ENCODE results near the gene SCAF4. TPM values are rescaled to one million over a fixed set of nuclear protein-coding genes. Genes with fewer than 3 reads are reported as not detected.

The SCAF4 gene
- total RNA-seq, 2 experiments from 2014 or later, result 39.6 to 40.5 TPM

- Mint-ChIP-seq H3K27me3 (ENCODE audit: low read depth) (no peaks in the 10 kb centered on the region), H3K36me3 (ENCODE audit: low read depth) (no peaks in the 10 kb centered on the region), H3K4me3 (no peak overlapping the region), H3K9me3 (no peaks in the 10 kb centered on the region), H3K27ac (no peak overlapping the region), H3K4me1 (ENCODE audit: low read depth) (peaks cover 14% of the 10 kb centered on the region)
- DNase-seq, result peak; percentile 49
- CTCF ChIA-PET, result interaction anchor here (0.7 to 1.1 kb wide), 2 partner anchors 15 to 53 kb away, joined by 3 read pairs; no protein-coding TSS in a partner anchor
- intact Hi-C loops (cut with micrococcal nuclease), result loop anchor here (1.0 to 5.0 kb wide), 4 partner anchors 74 to 1039 kb away; partner anchors contain the start of genes MIS18A, PAXBP1 and SOD1
These were observed 956 bp upstream of the SCAF4 start for GRCh38 chr21:31732597-31733550.

- intact Hi-C loops (cut with micrococcal nuclease), result loop anchor here (1.0 to 5.0 kb wide), 6 partner anchors 8 to 1041 kb away; partner anchors contain the start of genes KRTAP21-3 and PAXBP1
- Mint-ChIP-seq H3K9me3 (no peaks in the 10 kb centered on the region), H3K4me1 (ENCODE audit: low read depth) (peaks cover 19% of the 10 kb centered on the region), H3K27me3 (ENCODE audit: low read depth) (no peaks in the 10 kb centered on the region), H3K36me3 (ENCODE audit: low read depth) (peaks cover 4% of the 10 kb centered on the region), H3K4me3 (peak overlapping the region; percentile 83), H3K27ac (peak overlapping the region; percentile 64)
- peak; percentile 57 for DNase-seq
- CTCF ChIA-PET, result interaction anchor here (0.6 kb wide), 1 partner anchor 13 kb away, joined by 3 read pairs; no protein-coding TSS in a partner anchor
These were observed 662 bp downstream of the SCAF4 start for GRCh38 chr21:31731056-31731856.

GRCh38 chr21:31730712-31731055 lies 1.2 kb downstream of the SCAF4 start:
- H3K36me3 Mint-ChIP-seq (ENCODE audit: low read depth), result peaks cover 4% of the 10 kb centered on the region
- DNase-seq, result peak; percentile 21
- H3K9me3 Mint-ChIP-seq, result no peaks in the 10 kb centered on the region
- CTCF ChIA-PET, result interaction anchor here (0.6 kb wide), 1 partner anchor 14 kb away, joined by 3 read pairs; no protein-coding TSS in a partner anchor
- H3K27ac Mint-ChIP-seq, result peak overlapping the region; percentile 64
- H3K4me1 Mint-ChIP-seq (ENCODE audit: low read depth), result peaks cover 17% of the 10 kb centered on the region
- no peaks in the 10 kb centered on the region for H3K27me3 Mint-ChIP-seq (ENCODE audit: low read depth)
- intact Hi-C loops (cut with micrococcal nuclease), result loop anchor here (1.0 to 5.0 kb wide), 6 partner anchors 7 to 1042 kb away; partner anchors contain the start of genes KRTAP21-3 and PAXBP1
- peak overlapping the region; percentile 83 for H3K4me3 Mint-ChIP-seq

- H3K27ac Mint-ChIP-seq, result no peak overlapping the region
- DNase-seq, result no peak
These were observed 2.1 kb downstream of the SCAF4 start for GRCh38 chr21:31729622-31730343.

GRCh38 chr21:31728952-31729351 lies 3.0 kb downstream of the SCAF4 start:
- no peaks in the 10 kb centered on the region for H3K27me3 Mint-ChIP-seq (ENCODE audit: low read depth)
- peaks cover 28% of the 10 kb centered on the region for H3K4me1 Mint-ChIP-seq (ENCODE audit: low read depth)
- H3K9me3 Mint-ChIP-seq, result no peaks in the 10 kb centered on the region
- no peak for DNase-seq
- CTCF ChIA-PET, result no interaction called here
- no peak overlapping the region for H3K27ac Mint-ChIP-seq
- no peak overlapping the region for H3K4me3 Mint-ChIP-seq
- H3K36me3 Mint-ChIP-seq (ENCODE audit: low read depth), result peaks cover 4% of the 10 kb centered on the region
- intact Hi-C loops (cut with micrococcal nuclease), result no loop called here

More at GRCh38 chr21:31729622-31730343, 2.1 kb downstream of the SCAF4 start:
- Mint-ChIP-seq H3K36me3 (ENCODE audit: low read depth) (peaks cover 4% of the 10 kb centered on the region), H3K4me3 (peak overlapping the region; percentile 83), H3K9me3 (no peaks in the 10 kb centered on the region), H3K27me3 (ENCODE audit: low read depth) (no peaks in the 10 kb centered on the region), H3K4me1 (ENCODE audit: low read depth) (peaks cover 19% of the 10 kb centered on the region)
- CTCF ChIA-PET, result no interaction called here
- intact Hi-C loops (cut with micrococcal nuclease), result loop anchor here (2.0 to 5.0 kb wide), 4 partner anchors 15 to 1043 kb away; partner anchors contain the start of genes KRTAP21-3 and PAXBP1

- intact Hi-C loops (cut with micrococcal nuclease), result no loop called here
- no peak overlapping the region for H3K4me3 Mint-ChIP-seq
- no peaks in the 10 kb centered on the region for H3K9me3 Mint-ChIP-seq
- H3K27me3 Mint-ChIP-seq (ENCODE audit: low read depth), result no peaks in the 10 kb centered on the region
- DNase-seq, result no peak
- peaks cover 35% of the 10 kb centered on the region for H3K4me1 Mint-ChIP-seq (ENCODE audit: low read depth)
- CTCF ChIA-PET, result no interaction called here
- H3K36me3 Mint-ChIP-seq (ENCODE audit: low read depth), result peaks cover 4% of the 10 kb centered on the region
- no peak overlapping the region for H3K27ac Mint-ChIP-seq
These were observed 3.7 kb downstream of the SCAF4 start for GRCh38 chr21:31728191-31728590.

GRCh38 chr21:31727181-31727580 lies 4.7 kb downstream of the SCAF4 start:
- CTCF ChIA-PET, result no interaction called here

GRCh38 chr21:31726407-31726806 lies 5.5 kb downstream of the SCAF4 start:
- Mint-ChIP-seq H3K27me3 (ENCODE audit: low read depth) (no peaks in the 10 kb centered on the region), H3K27ac (no peak overlapping the region), H3K4me3 (no peak overlapping the region), H3K4me1 (ENCODE audit: low read depth) (peaks cover 45% of the 10 kb centered on the region), H3K36me3 (ENCODE audit: low read depth) (peaks cover 4% of the 10 kb centered on the region), H3K9me3 (no peaks in the 10 kb centered on the region)
- intact Hi-C loops (cut with micrococcal nuclease), result no loop called here
- DNase-seq, result no peak
- CTCF ChIA-PET, result no interaction called here

More at GRCh38 chr21:31727181-31727580, 4.7 kb downstream of the SCAF4 start:
- Mint-ChIP-seq H3K36me3 (ENCODE audit: low read depth) (peaks cover 4% of the 10 kb centered on the region), H3K9me3 (no peaks in the 10 kb centered on the region), H3K27me3 (ENCODE audit: low read depth) (no peaks in the 10 kb centered on the region), H3K4me3 (no peak overlapping the region), H3K4me1 (ENCODE audit: low read depth) (peaks cover 38% of the 10 kb centered on the region), H3K27ac (no peak overlapping the region)
- no peak for DNase-seq
- intact Hi-C loops (cut with micrococcal nuclease), result no loop called here

GRCh38 chr21:31725202-31725839 lies 6.6 kb downstream of the SCAF4 start:
- Mint-ChIP-seq H3K27ac (no peak overlapping the region), H3K27me3 (ENCODE audit: low read depth) (no peaks in the 10 kb centered on the region), H3K36me3 (ENCODE audit: low read depth) (peaks cover 4% of the 10 kb centered on the region), H3K4me1 (ENCODE audit: low read depth) (peaks cover 56% of the 10 kb centered on the region), H3K9me3 (no peaks in the 10 kb centered on the region), H3K4me3 (no peak overlapping the region)
- DNase-seq, result no peak
- intact Hi-C loops (cut with micrococcal nuclease), result no loop called here
- CTCF ChIA-PET, result no interaction called here

- Mint-ChIP-seq H3K4me1 (ENCODE audit: low read depth) (peaks cover 56% of the 10 kb centered on the region), H3K36me3 (ENCODE audit: low read depth) (peaks cover 7% of the 10 kb centered on the region), H3K9me3 (no peaks in the 10 kb centered on the region), H3K27me3 (ENCODE audit: low read depth) (no peaks in the 10 kb centered on the region), H3K4me3 (no peak overlapping the region), H3K27ac (no peak overlapping the region)
- intact Hi-C loops (cut with micrococcal nuclease), result no loop called here
- CTCF ChIA-PET, result no interaction called here
- no peak for DNase-seq
These were observed 7.4 kb downstream of the SCAF4 start for GRCh38 chr21:31724552-31724951.

- peaks cover 71% of the 10 kb centered on the region for H3K4me1 Mint-ChIP-seq (ENCODE audit: low read depth)
These were observed 10.5 kb downstream of the SCAF4 start for GRCh38 chr21:31721381-31721780.

More at GRCh38 chr21:31721381-31721780, 10.5 kb downstream of the SCAF4 start:
- intact Hi-C loops (cut with micrococcal nuclease), result no loop called here
- peaks cover 8% of the 10 kb centered on the region for H3K36me3 Mint-ChIP-seq (ENCODE audit: low read depth)
- H3K27ac Mint-ChIP-seq, result no peak overlapping the region
- no peaks in the 10 kb centered on the region for H3K27me3 Mint-ChIP-seq (ENCODE audit: low read depth)
- no peak for DNase-seq
- H3K9me3 Mint-ChIP-seq, result no peaks in the 10 kb centered on the region
- CTCF ChIA-PET, result no interaction called here
- H3K4me3 Mint-ChIP-seq, result no peak overlapping the region
